ENCODE measurements around the gene L3HYPDH.

L3HYPDH gene

GRCh38 chr14:59424341-59425071 lies 59.7 kb downstream of the L3HYPDH start:
- no peak for DNase-seq

Measured in CD4-positive, alpha-beta T cell treated with Interleukin-12 subunit alpha and Interleukin-12 subunit beta, for 1 hour (primary cell).